ENCODE results near the gene AGAP2.

AGAP2 gene

DNA sequence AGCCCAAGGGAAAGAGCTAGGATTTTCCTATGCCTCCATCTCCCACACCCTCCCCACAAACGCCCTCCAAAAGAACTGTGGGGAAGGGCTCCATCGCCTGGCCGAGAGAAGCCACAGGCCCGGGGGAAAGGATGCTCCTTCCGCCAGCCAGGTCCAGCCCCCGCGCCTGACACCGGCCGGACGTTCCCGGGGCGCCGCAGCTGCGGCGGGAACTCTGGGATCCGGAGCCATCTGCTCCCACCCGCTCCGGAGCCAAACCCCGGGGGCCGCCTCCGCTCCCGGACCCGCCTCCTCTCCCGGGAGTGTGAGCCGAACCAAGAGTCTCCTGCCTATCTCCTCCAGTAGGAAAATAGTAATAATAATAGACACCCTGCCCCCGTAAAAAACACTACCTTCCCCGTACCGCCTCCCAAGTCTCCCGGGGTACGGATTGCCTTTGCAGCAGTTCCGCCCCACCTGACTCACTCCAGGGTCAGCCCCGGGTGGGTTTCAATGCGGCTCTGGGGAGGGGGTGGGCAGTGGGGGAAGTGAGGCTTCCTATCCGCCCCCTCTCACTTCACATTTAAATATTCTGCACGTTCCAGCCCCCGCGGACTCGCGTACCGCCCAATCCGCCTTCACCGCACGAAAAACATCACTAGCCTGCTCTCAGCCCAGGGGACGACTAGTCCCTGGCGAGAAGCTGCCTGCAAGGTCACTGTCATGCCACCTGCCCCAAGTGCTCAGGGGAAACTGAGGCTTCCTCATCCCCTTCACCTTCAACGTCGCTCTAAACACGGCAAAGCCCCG, 2.4 kb downstream of the AGAP2 start:
- TF ChIP-seq, protein P1, sequence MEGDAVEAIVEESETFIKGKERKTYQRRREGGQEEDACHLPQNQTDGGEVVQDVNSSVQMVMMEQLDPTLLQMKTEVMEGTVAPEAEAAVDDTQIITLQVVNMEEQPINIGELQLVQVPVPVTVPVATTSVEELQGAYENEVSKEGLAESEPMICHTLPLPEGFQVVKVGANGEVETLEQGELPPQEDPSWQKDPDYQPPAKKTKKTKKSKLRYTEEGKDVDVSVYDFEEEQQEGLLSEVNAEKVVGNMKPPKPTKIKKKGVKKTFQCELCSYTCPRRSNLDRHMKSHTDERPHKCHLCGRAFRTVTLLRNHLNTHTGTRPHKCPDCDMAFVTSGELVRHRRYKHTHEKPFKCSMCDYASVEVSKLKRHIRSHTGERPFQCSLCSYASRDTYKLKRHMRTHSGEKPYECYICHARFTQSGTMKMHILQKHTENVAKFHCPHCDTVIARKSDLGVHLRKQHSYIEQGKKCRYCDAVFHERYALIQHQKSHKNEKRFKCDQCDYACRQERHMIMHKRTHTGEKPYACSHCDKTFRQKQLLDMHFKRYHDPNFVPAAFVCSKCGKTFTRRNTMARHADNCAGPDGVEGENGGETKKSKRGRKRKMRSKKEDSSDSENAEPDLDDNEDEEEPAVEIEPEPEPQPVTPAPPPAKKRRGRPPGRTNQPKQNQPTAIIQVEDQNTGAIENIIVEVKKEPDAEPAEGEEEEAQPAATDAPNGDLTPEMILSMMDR (IDR thresholded peaks at IDR 0.05; ENCODE audit: insufficient read depth, low read depth, low read length, missing control alignments), result peak; percentile 21
- H3K4me3 ChIP-seq (ENCODE audit: low read length), result no peak overlapping the region

DNA sequence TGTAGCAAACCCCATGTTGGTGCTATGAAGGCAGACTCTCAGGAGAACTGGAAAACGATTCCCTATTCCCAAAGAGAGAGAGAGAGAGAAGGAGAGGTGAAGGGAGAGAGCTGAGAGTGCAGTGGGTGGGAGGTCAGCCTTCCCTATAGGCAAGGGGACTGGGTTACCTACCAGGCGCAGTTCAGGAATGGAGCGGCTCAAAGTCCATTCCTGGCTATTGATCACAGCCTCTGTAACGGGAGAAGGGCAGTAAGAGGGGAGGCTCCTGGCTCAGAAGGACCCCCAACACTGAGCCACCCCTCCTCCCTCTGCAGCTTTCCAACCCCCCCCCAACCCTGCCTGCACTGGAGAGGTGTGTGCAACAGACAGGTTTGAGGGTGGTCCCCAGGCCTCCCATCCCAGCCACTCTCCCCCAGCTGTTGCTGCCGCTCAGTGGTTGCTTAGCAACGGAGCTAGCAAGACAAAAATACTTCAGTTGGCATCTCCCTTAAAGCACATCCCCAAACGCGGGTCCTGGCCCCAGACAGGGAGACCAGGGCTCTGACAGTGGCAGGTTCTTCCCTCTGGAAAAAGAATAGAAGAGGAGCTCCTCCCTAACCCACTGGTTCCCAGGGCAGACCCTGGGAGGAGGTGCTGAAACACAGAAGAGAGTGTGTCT, 3.2 kb downstream of the AGAP2 start:
- no peak overlapping the region for H3K4me3 ChIP-seq (ENCODE audit: low read length)
- TF ChIP-seq, protein P1 (IDR thresholded peaks at IDR 0.05; ENCODE audit: insufficient read depth, low read depth, low read length, missing control alignments), result no peak
- DNase-seq (ENCODE audit: low read depth), result no peak

More for the DNA sequence above, 2.4 kb downstream of the AGAP2 start:
- no peak for DNase-seq (ENCODE audit: low read depth)

DNA sequence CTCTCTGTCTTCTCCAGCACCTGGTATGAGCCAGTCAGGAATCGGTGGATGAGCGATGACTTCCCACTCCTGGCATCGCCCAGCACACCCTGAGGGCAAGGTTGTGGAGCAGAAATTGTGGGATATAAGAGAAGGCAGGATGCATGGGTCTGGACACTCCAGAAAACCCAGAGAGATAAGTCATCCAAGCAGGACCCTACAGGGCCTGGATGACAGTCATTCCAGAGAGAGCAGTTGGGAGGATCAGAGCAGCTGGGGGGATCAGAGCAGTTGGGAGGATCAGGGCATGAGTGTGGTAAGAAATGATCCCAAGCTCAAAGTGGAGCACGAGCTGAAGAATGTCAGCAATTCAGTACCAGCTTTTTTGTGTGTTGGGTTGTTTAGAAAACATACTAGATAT, 4.0 kb downstream of the AGAP2 start:
- H3K4me3 ChIP-seq (ENCODE audit: low read length), result no peak overlapping the region
- peak; percentile 32 for DNase-seq (ENCODE audit: low read depth)
- TF ChIP-seq, protein P1 (IDR thresholded peaks at IDR 0.05; ENCODE audit: insufficient read depth, low read depth, low read length, missing control alignments), result no peak

DNA sequence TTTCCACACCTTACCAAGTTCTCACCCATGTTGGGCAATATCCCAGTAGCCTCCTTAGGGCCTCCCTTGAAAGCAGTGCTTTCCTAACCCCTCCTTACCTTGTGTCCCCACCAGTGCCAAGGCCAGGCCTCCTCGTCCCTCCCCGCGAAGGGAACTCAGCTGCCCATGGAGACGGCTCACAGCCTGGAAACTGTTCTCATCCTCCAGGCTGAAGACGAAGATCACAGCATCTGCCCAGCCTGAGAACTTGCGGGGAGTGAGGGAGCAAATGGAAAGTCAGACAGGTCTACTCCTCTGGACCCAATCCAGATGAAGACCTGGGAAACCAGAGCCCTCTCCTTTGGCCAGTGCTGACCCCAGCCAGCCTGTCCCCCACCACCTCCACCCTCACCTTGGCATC, 4.6 kb downstream of the AGAP2 start:
- no peak overlapping the region for H3K4me3 ChIP-seq (ENCODE audit: low read length)

DNA sequence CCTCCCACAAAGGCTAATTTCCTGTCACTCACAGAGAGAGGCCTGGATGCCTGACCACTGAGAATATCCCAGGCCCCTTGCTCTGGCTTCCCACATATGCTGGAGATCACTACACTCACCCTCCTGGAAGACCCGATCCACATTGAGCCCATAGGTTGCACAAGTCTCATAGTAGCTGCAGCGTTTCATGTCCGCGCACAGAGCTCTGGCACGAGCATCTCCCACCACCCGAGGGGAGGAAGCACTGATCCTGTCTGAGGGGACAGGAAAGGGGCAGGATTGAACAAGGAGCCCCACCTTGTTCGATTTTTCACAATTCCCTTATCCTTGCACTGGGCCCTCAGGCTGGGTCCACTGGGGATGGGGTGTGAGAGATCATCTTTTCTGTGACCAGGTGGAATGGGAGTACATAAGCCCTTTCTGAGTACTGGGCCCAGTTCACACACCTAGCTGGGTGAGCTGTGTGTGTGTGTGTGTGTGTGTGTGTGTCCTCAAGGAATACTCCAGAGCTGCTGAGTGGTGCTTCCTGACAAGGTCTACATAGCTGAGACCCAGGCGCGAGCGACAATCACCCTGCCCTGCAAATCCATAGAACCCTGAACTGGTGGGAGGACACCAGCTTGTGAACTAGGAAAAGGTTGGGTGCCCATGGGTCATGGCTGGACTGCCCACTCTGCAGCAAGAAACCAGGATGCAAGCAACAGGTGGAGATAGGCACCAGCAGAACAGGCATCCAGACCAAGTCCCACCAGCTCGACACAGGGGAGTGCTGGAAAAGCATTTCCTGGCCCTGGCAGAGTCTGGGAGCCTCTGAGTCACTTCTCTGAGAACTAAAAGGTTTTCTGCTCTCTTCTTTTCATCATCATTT, 5.6 kb downstream of the AGAP2 start:
- no peak for DNase-seq (ENCODE audit: low read depth)
- TF ChIP-seq, protein P1 (IDR thresholded peaks at IDR 0.05; ENCODE audit: insufficient read depth, low read depth, low read length, missing control alignments), result no peak
- no peak overlapping the region for H3K4me3 ChIP-seq (ENCODE audit: low read length)

More for the DNA sequence above, 4.6 kb downstream of the AGAP2 start:
- TF ChIP-seq, protein P1 (IDR thresholded peaks at IDR 0.05; ENCODE audit: insufficient read depth, low read depth, low read length, missing control alignments), result no peak
- DNase-seq (ENCODE audit: low read depth), result no peak

DNA sequence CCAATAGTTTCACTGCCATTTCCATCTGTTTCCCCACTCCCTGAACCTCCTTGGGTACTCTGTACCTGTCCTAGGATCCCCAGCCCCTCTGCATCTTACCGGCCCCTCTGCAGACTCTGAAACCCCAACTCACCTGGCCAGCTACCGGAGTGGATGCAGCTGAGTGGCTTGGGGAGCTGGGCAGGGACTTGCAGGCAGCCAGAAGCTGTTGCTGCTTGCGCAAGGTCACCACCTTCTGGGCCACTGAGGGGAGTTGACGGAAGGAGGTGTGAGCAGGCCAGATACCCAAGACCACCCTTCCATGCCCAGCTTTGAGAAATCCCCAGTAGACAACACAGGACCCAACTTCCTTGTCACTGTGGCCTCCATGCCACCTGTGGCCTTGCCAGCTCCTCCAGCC, 6.3 kb downstream of the AGAP2 start:
- H3K4me3 ChIP-seq (ENCODE audit: low read length), result no peak overlapping the region
- DNase-seq (ENCODE audit: low read depth), result no peak
- TF ChIP-seq, protein P1 (IDR thresholded peaks at IDR 0.05; ENCODE audit: insufficient read depth, low read depth, low read length, missing control alignments), result no peak
